ENCODE results near the gene FTO.

The FTO gene

DNA sequence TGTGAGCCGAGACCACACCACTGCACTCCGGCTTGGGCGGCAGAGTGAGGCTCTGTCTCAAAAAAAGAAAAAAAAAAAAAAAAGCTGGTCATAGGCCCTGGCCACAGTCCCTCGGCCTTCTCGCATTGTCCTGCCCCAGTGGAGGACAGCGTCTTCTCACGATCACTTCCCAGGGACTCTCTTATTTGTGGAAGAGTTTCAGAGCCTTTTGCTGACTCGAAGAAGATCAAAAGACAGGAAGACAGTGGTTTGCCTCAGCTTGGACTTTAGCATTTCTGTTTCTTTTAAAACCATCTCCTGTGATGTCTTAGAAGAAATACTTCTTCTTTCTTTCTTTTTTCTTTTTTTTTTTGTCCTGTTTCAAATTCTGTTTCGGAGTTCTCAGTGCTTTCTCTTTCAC, 210.0 kb downstream of the FTO start:
- no peak for TF ChIP-seq CTCF (conservative IDR thresholded peaks at IDR 0.05)
- TF ChIP-seq ZFX (IDR thresholded peaks at IDR 0.05), result no peak
- no peak overlapping the region for H3K27ac ChIP-seq

GRCh38 chr16:53914736-53915135, 210.8 kb downstream of the FTO start:
- TF ChIP-seq CTCF (conservative IDR thresholded peaks at IDR 0.05) (no peak), ZFX (IDR thresholded peaks at IDR 0.05) (no peak)
- no peak overlapping the region for H3K27ac ChIP-seq

DNA sequence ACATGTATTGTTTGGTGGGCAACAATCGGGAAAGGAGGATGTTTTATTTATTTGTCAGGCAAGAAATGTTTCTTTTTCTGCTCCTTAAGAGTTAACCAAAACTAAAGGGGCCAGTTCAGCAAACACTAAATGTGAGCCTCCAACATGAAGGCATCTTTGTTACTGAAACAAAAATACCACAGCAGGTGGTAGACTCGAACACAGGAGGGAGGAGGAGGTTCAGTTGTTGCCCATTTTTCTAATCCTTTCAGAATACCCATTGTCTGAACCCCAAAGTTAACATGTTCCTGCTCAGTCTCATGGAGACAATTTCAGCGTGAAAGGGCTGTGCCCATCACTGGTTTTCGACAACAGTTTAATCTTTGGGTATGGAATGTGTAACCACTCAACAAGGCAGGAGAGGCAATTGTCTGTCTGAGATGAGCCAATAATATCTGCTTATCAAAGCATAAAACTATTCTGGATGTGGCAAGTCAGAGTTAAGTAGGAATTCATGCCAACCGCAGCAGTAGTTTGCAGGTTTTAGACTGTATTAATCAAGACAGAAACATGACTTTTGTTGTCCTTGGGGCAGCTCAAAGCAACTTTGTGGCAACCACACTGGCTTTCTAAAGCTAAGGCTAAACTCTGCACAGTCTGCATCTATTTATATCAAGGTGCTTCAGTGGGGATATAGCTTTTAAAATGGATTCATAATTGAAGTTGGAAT, 211.7 kb downstream of the FTO start:
- TF ChIP-seq ZFX (IDR thresholded peaks at IDR 0.05) (no peak), CTCF (conservative IDR thresholded peaks at IDR 0.05) (no peak)
- H3K27ac ChIP-seq, result no peak overlapping the region

- H3K27ac ChIP-seq, result no peak overlapping the region
- TF ChIP-seq ZFX (IDR thresholded peaks at IDR 0.05) (no peak), CTCF (conservative IDR thresholded peaks at IDR 0.05) (no peak)
These were observed 217.0 kb downstream of the FTO start for GRCh38 chr16:53920988-53921387.

- TF ChIP-seq ZFX (IDR thresholded peaks at IDR 0.05) (no peak), CTCF (conservative IDR thresholded peaks at IDR 0.05) (no peak)
- H3K27ac ChIP-seq, result no peak overlapping the region
These were observed 218.3 kb downstream of the FTO start for GRCh38 chr16:53922067-53922806.

DNA sequence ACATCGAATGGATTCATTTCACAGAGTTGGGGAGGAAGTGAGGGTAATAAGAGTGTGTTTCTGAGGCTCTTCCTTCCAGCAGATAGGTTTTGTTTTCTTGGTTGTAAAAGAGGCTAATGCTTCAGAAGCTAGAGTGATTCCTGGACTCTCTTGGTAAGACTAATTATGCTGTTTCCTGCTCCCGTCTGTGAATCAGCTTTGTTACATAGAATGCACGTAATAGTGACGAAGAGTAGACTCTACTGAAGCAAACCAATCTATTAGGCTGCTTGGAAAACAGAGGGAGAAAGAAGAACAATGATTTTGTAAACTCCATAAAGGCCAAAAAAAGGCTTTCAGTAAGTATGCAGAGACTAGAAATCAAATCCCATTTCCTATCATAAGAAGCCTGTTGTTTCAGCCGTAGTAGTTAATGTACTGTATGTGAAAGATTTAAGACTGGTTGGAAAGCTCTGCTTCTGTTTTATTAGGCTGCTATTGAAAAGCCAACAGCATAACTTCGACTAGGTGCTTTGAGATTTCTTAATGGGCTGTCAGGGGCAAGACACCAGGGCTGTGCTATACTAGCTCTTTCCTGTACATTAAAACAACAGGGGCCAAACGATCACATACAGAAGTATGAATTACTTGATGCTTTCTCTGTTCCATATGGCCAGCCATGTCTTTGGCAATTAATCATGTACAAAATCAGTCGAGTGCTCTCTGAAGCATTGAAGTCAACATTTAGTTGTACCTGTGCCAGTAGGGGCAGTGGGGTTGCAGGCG, 219.0 kb downstream of the FTO start:
- H3K27ac ChIP-seq, result no peak overlapping the region
- no peak for TF ChIP-seq CTCF (conservative IDR thresholded peaks at IDR 0.05)
- no peak for TF ChIP-seq ZFX (IDR thresholded peaks at IDR 0.05)
